Measurements from ENCODE around the gene ETV3. TPM values are rescaled to one million over a fixed set of nuclear protein-coding genes. Genes with fewer than 3 reads are reported as not detected.
"Not testable (repeated sequence)": the region's sequence is repeated elsewhere in the genome, so short reads cannot be mapped to it uniquely, and the experiment has no call there.

ETV3 gene
- total and polyA plus RNA-seq, 4 donors = 12.0 to 15.5 (median 13.2) TPM

DNA sequence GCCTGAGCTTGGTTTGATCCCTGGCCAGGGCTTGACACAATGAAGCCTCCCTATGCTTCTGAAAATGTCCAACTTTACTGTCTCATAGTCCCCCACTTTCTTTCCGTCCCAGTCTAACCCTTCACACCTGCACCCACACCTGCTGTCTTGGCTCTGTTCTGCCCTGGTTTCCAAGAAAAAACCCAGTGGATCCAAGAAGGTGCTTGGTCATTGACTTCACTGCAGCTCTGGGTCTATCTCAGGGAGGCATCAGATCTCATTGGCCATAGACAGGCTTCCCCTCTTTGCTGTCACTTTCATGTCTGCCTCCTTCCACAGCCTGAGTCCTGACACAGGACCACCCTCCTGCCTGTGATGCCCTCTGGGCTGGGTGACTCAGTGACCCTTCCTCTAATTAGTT, 37.8 kb upstream of the ETV3 start:
- 88% methylated on average over 1 of the region's 1 CpG for WGBS (ENCODE audit: insufficient coverage)
- Histone ChIP-seq H3K4me1 (ENCODE audit: control insufficient read depth, insufficient read depth, low read length) (no peaks in the 10 kb centered on the region), H3K36me3 (ENCODE audit: control insufficient read depth, insufficient read depth, low read length) (no peaks in the 10 kb centered on the region)

DNA sequence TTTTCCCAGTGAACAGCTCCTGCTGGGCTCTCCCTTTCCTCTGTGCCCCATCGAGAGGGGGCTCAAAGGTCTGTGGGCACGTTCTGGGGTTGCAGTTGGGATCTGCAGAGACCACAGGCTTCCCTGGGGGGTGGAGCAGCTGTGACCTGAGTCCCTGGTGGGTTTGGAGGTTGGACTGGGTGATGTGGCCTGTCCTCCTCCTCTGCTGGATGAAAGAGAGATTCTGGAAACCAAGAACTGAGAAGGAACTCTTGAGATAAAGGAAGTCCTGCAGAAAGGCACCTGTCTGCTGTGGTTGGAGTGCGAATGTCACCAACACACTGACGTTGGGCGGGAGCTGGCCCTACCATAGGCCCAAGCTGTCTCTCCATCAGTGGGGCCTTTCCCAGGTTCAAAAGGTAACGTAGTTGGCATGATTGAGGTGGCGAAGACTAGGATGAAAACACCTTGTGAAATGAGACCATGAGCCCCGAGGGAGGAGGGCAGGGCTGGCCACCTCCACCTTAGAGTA, 35.8 kb upstream of the ETV3 start:
- H3K9me3 ChIP-seq (ENCODE audit: control insufficient read depth, insufficient read depth, low read length) = no peaks in the 10 kb centered on the region
- no peak overlapping the region for H3K4me3 ChIP-seq (ENCODE audit: low read depth, low read length)
- DNase-seq (ENCODE audit: low read depth in 4 of 6, low spot score in 6 of 6) = no peak
- no peak overlapping the region for H3K27ac ChIP-seq (ENCODE audit: low read depth, low read length)
- no peaks in the 10 kb centered on the region for H3K27me3 ChIP-seq (ENCODE audit: control insufficient read depth, insufficient read depth, low read length)
- no peaks in the 10 kb centered on the region for H3K4me1 ChIP-seq (ENCODE audit: control insufficient read depth, insufficient read depth, low read length)
- 92% methylated on average over 7 of the region's 8 CpGs for WGBS (ENCODE audit: insufficient coverage)
- no peaks in the 10 kb centered on the region for H3K36me3 ChIP-seq (ENCODE audit: control insufficient read depth, insufficient read depth, low read length)

More for the DNA sequence above, 37.8 kb upstream of the ETV3 start:
- DNase-seq (ENCODE audit: low read depth in 4 of 6, low spot score in 6 of 6) = no peak
- Histone ChIP-seq H3K9me3 (ENCODE audit: control insufficient read depth, insufficient read depth, low read length) (no peaks in the 10 kb centered on the region), H3K4me3 (ENCODE audit: low read depth, low read length) (no peak overlapping the region), H3K27me3 (ENCODE audit: control insufficient read depth, insufficient read depth, low read length) (no peaks in the 10 kb centered on the region), H3K27ac (ENCODE audit: low read depth, low read length) (no peak overlapping the region)

DNA sequence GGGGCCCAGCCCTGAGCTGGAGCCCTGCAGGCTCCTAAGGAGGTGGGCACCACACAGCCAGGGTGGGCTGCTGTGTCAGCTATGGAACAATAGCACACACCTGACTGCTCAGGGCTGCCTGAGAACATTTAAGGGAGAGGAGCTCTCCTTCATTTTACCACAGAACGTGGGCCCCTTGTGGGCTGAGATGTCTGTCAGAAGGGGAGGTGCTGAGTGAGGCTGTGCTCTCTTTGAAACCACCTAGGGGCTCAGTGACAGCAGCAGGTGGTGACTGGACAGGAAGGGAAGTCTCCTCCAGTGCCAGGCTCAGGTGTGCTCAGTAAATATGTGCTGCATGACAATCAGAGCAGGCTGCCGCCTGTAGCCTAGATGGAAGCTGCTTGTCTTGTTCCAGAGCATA, 35.0 kb upstream of the ETV3 start:
- not testable (repeated sequence) for H3K4me3 ChIP-seq (ENCODE audit: low read depth, low read length); DNase-seq (ENCODE audit: low read depth in 4 of 6, low spot score in 6 of 6); H3K27me3 ChIP-seq (ENCODE audit: control insufficient read depth, insufficient read depth, low read length); H3K36me3 ChIP-seq (ENCODE audit: control insufficient read depth, insufficient read depth, low read length); H3K9me3 ChIP-seq (ENCODE audit: control insufficient read depth, insufficient read depth, low read length); H3K4me1 ChIP-seq (ENCODE audit: control insufficient read depth, insufficient read depth, low read length); H3K27ac ChIP-seq (ENCODE audit: low read depth, low read length)
- 91% methylated on average over 1 of the region's 2 CpGs for WGBS (ENCODE audit: insufficient coverage)

DNA sequence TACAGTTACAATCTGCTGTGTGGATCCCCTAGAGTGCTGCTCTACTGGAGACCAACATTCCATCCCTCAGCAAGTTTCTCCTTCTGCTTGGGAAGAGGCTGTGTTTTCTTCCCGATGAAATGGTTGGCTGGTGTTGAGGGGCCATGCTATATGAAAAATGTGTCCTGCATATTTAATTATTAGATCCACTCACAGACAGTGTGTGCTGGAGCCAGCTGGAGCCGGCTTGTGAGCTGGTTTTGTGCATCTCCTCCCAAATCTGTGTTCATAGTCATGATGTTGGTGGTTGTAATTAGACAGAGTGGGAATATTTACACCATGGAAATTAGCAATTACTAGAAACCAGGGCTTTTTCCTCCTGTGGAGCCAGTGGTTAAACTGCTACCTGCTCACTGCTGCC, 34.4 kb upstream of the ETV3 start:
- not testable (repeated sequence) for H3K27ac ChIP-seq (ENCODE audit: low read depth, low read length); H3K4me1 ChIP-seq (ENCODE audit: control insufficient read depth, insufficient read depth, low read length); H3K27me3 ChIP-seq (ENCODE audit: control insufficient read depth, insufficient read depth, low read length); H3K9me3 ChIP-seq (ENCODE audit: control insufficient read depth, insufficient read depth, low read length); H3K4me3 ChIP-seq (ENCODE audit: low read depth, low read length); H3K36me3 ChIP-seq (ENCODE audit: control insufficient read depth, insufficient read depth, low read length)
- no CpG with 5 or more reads among the region's 2 CpGs for WGBS (ENCODE audit: insufficient coverage)
- peak in 1 of 6 donors; percentile 6 for DNase-seq (ENCODE audit: low read depth in 4 of 6, low spot score in 6 of 6)

DNA sequence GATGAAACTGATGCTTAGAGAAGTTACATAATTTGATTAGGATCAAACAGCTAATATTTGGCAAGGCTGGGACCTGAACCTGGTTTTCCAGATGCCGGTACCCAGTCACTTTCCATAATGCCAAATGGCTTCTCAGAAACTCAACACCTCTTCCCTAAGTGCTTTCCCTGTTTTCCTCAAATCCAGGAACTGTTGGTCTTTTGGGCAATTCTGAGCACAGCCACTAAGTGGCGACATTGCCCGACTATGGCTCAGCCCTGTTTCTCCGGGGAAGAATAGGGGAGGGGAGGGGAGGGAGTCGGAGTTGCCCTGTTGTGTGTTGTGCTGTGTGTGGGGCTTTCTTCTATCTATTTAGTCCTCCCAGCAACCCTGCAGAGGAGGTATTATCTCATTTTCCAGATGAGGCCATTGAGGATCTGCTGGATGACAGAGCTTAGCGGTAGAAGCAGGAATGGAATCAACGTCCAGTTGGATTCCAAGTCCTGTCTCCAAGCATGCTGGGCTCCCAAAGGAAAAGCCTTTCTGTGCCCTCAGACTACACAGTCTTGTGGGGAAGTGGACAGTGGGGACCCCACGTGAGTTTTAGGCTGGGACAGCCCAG, 33.8 kb upstream of the ETV3 start:
- H3K9me3 ChIP-seq (ENCODE audit: control insufficient read depth, insufficient read depth, low read length); H3K4me3 ChIP-seq (ENCODE audit: low read depth, low read length); H3K27ac ChIP-seq (ENCODE audit: low read depth, low read length); H3K27me3 ChIP-seq (ENCODE audit: control insufficient read depth, insufficient read depth, low read length); H3K36me3 ChIP-seq (ENCODE audit: control insufficient read depth, insufficient read depth, low read length); H3K4me1 ChIP-seq (ENCODE audit: control insufficient read depth, insufficient read depth, low read length): not testable (repeated sequence)
- 36% methylated on average over 1 of the region's 8 CpGs for WGBS (ENCODE audit: insufficient coverage)
- peak in 1 of 6 donors; percentile 9 for DNase-seq (ENCODE audit: low read depth in 4 of 6, low spot score in 6 of 6)

DNA sequence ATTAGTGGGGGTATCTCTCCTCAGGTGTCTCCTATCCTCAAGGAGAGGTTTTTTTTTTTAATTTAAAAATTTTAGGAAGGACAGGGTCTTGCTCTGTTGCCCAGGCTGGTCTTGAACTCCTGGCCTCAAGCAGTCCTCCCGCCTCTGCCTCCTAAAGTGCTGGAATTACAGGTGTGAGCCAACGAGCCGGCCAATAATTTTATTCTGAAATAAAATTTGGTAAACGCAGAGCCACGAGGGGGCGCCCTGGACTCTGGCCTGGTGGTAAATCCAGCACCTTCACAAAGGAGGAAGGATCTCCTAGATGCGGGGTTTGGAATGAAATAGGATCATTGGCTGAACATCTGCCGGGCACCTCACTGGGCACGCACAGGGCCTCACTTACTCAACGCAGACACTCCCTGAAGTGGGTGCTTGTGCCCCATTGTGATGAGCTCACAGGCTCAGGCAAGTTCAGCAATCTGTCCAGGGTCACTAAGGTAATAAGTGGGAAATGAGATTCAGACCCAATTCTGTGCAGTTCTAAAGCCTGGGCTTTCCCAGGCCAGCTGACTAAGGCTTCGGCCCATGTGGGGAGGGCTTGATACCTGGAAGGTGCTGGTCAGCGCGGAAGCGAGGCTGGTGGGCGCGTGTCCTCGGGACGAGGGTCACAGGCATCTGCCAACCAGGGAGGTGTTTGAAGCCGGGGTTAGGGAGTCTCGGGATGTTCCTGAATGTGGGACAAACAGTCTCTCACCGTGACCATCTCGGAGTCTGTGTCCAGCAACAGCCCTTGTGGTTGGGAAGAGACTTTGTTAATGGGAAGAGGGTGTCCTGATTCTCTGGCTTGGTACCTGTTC, 32.7 kb upstream of the ETV3 start:
- H3K9me3 ChIP-seq (ENCODE audit: control insufficient read depth, insufficient read depth, low read length) = no peaks in the 10 kb centered on the region
- H3K27me3 ChIP-seq (ENCODE audit: control insufficient read depth, insufficient read depth, low read length) = no peaks in the 10 kb centered on the region
- no peak overlapping the region for H3K4me3 ChIP-seq (ENCODE audit: low read depth, low read length)
- H3K36me3 ChIP-seq (ENCODE audit: control insufficient read depth, insufficient read depth, low read length) = no peaks in the 10 kb centered on the region
- DNase-seq (ENCODE audit: low read depth in 4 of 6, low spot score in 6 of 6) = peak in 1 of 6 donors; percentile 28
- 80% methylated on average over 21 of the region's 22 CpGs for WGBS (ENCODE audit: insufficient coverage)
- H3K4me1 ChIP-seq (ENCODE audit: control insufficient read depth, insufficient read depth, low read length) = no peaks in the 10 kb centered on the region
- H3K27ac ChIP-seq (ENCODE audit: low read depth, low read length) = no peak overlapping the region

DNA sequence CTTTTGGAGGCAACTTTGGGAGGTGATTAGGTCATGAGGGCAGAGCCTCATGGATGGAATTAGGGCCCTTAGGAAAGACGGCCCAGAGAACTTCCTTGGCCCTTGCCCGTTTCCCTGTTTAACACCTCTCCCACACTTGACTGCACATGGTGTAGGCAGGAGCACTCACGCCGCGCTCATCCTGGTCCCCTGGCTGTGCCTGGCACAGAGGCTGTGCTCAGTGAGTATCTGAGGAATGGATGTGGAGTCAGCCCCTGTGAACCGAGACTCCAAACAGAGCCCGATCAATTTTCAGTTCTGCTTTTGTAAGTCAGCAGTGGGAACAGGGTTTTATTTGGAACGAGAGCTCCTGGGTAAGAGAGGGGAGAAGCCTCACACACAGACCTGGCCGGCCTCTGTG, 29.8 kb upstream of the ETV3 start:
- Histone ChIP-seq H3K27ac (ENCODE audit: low read depth, low read length) (no peak overlapping the region), H3K36me3 (ENCODE audit: control insufficient read depth, insufficient read depth, low read length) (no peaks in the 10 kb centered on the region), H3K4me1 (ENCODE audit: control insufficient read depth, insufficient read depth, low read length) (peaks cover 7% of the 10 kb centered on the region), H3K27me3 (ENCODE audit: control insufficient read depth, insufficient read depth, low read length) (no peaks in the 10 kb centered on the region), H3K9me3 (ENCODE audit: control insufficient read depth, insufficient read depth, low read length) (no peaks in the 10 kb centered on the region), H3K4me3 (ENCODE audit: low read depth, low read length) (no peak overlapping the region)
- WGBS (ENCODE audit: insufficient coverage) = 92% methylated on average over 8 of the region's 9 CpGs
- DNase-seq (ENCODE audit: low read depth in 4 of 6, low spot score in 6 of 6) = no peak

DNA sequence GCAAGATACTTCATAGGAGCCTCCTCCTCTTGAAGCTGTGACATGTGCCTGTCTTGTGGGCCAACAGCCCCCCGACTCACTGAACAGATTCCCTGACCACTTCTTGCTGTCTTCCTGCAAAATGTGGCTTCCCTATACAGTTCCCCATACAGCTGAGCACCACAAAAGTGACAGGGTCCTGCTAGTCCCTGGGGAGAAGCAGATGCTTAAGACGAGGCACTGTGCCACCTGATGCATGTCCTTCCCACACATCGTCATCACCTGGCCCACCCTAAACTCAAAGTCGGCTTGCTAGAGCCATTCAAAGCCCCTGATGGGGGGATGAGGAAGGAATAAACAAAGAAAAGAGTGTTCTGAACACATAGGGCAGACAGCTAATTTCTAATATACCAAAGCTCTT, 29.2 kb upstream of the ETV3 start:
- Histone ChIP-seq H3K36me3 (ENCODE audit: control insufficient read depth, insufficient read depth, low read length) (no peaks in the 10 kb centered on the region), H3K4me3 (ENCODE audit: low read depth, low read length) (no peak overlapping the region), H3K4me1 (ENCODE audit: control insufficient read depth, insufficient read depth, low read length) (peaks cover 7% of the 10 kb centered on the region), H3K9me3 (ENCODE audit: control insufficient read depth, insufficient read depth, low read length) (no peaks in the 10 kb centered on the region), H3K27ac (ENCODE audit: low read depth, low read length) (no peak overlapping the region), H3K27me3 (ENCODE audit: control insufficient read depth, insufficient read depth, low read length) (no peaks in the 10 kb centered on the region)
- WGBS (ENCODE audit: insufficient coverage) = 62% methylated on average over 2 of the region's 4 CpGs
- DNase-seq (ENCODE audit: low read depth in 4 of 6, low spot score in 6 of 6) = no peak

DNA sequence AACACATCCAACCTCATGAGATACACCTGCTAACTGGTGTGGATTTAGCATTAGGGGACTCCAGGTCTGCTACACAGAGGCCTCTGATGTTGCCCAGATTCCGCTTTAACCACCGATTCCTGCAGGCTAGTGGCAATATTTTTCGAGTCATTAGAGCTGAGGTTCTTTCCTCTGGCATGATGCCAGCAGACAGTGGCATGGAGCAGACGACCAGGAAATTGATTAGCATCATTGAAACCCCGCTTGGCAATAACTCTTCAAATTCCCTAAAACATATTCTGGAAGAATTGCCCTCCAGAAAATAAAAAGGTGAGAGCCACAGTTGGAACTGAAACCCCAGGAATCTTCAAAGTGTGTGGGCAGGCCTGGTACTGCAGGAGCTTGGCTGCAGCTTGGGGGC, 28.4 kb upstream of the ETV3 start:
- H3K27ac ChIP-seq (ENCODE audit: low read depth, low read length) = no peak overlapping the region
- DNase-seq (ENCODE audit: low read depth in 4 of 6, low spot score in 6 of 6) = peak in 2 of 6 donors; percentile 18 to 63
- H3K27me3 ChIP-seq (ENCODE audit: control insufficient read depth, insufficient read depth, low read length) = no peaks in the 10 kb centered on the region
- H3K36me3 ChIP-seq (ENCODE audit: control insufficient read depth, insufficient read depth, low read length) = no peaks in the 10 kb centered on the region
- no peak overlapping the region for H3K4me3 ChIP-seq (ENCODE audit: low read depth, low read length)
- H3K9me3 ChIP-seq (ENCODE audit: control insufficient read depth, insufficient read depth, low read length) = no peaks in the 10 kb centered on the region
- 44% methylated on average over 3 of the region's 5 CpGs for WGBS (ENCODE audit: insufficient coverage)
- peaks cover 7% of the 10 kb centered on the region for H3K4me1 ChIP-seq (ENCODE audit: control insufficient read depth, insufficient read depth, low read length)

Data from spinal cord (tissue), 10 donors.